ENCODE measurements around the gene ADAMTSL1.

DNA sequence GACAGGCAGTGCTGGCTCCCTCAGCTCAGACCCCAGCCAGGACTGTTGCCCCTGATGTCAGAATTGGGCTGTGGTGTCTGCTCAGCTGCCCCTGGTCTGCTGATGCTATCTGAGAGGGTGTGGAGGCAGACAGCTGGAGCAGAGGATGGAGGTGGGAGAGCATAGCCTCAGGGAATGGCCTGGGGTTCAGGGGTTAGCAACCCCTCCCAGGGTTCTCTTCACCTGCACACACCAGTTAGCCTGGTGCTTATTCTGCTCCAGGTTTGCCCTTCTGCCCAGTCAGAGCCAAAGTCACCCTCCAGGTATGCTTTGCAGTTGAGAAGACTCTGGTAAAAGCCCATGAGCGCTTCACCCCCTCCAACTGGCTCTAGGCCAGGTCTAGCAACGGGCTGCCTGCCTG lies 449.2 kb downstream of the ADAMTSL1 start:
- TF ChIP-seq, protein P1, sequence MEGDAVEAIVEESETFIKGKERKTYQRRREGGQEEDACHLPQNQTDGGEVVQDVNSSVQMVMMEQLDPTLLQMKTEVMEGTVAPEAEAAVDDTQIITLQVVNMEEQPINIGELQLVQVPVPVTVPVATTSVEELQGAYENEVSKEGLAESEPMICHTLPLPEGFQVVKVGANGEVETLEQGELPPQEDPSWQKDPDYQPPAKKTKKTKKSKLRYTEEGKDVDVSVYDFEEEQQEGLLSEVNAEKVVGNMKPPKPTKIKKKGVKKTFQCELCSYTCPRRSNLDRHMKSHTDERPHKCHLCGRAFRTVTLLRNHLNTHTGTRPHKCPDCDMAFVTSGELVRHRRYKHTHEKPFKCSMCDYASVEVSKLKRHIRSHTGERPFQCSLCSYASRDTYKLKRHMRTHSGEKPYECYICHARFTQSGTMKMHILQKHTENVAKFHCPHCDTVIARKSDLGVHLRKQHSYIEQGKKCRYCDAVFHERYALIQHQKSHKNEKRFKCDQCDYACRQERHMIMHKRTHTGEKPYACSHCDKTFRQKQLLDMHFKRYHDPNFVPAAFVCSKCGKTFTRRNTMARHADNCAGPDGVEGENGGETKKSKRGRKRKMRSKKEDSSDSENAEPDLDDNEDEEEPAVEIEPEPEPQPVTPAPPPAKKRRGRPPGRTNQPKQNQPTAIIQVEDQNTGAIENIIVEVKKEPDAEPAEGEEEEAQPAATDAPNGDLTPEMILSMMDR (IDR thresholded peaks at IDR 0.05; ENCODE audit: extremely low read depth in 1 of 2, insufficient read depth in 1 of 2, low read depth in 1 of 2, low read length in 2 of 2), result no peak
- TF ChIP-seq EZH2 (IDR thresholded peaks at IDR 0.05; ENCODE audit: borderline replicate concordance, low read depth, low read length, severe bottlenecking) (no peak), POLR2AphosphoS5 (IDR thresholded peaks at IDR 0.05; ENCODE audit: insufficient read depth, low read depth, low read length) (no peak), POLR2A (IDR thresholded peaks at IDR 0.05; ENCODE audit: low read depth, low read length) (no peak), GATA2 (IDR thresholded peaks at IDR 0.05; ENCODE audit: insufficient read depth, insufficient read length, low read depth, low read length) (no peak)
- TF ChIP-seq, protein P2, sequence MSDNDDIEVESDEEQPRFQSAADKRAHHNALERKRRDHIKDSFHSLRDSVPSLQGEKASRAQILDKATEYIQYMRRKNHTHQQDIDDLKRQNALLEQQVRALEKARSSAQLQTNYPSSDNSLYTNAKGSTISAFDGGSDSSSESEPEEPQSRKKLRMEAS (IDR thresholded peaks at IDR 0.05; ENCODE audit: insufficient read depth, insufficient read length), result no peak
